ENCODE measurements around the gene PRICKLE4. TPM values are rescaled to one million over a fixed set of nuclear protein-coding genes. Genes with fewer than 3 reads are reported as not detected.
A peak's percentile ranks its signal among the peaks of the same experiment; 100 is the strongest.

Gene PRICKLE4
- total and polyA plus RNA-seq, 2 of the 13 experiments (the other 11 are each of a cell fraction or from before 2014, with no cell fraction given) = 0.92 to 1.2 TPM

DNA sequence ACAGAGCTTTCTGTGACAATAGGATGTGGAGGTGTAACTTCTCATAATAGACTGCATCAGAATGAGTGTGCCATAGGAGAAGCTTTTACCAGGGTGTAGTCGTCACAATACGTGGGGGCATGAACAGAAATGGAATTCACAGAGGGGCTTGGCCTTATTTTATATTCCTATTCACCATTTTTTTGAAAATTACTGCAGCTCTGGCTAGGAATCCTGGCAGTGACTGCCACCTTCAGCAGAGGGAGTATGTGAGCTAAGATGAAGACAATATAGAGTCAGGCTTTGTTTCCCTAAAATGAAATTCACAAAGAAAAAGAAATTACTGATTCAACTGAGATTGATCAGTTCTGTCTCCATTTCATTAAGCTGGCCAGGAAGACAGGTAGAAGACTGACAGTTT, 20.8 kb downstream of the PRICKLE4 start:
- H3K4me1 ChIP-seq (ENCODE audit: insufficient read depth, low read length) = no peaks in the 10 kb centered on the region
- no peak for DNase-seq (ENCODE audit: low spot score)
- no peaks in the 10 kb centered on the region for H4K20me1 ChIP-seq (ENCODE audit: insufficient read depth, low read length)
- H3K4me3 ChIP-seq (replicated peaks in 1 of 3; ENCODE audit: insufficient read depth in 1 of 3, low read depth in 2 of 3, low read length in 3 of 3) = no peak overlapping the region
- no peak overlapping the region for H3K4me2 ChIP-seq (ENCODE audit: low read depth, low read length)
- FAIRE-seq = peak; percentile 50
- H3K9me3 ChIP-seq (ENCODE audit: low read length) = no peaks in the 10 kb centered on the region
- no peak overlapping the region for H2AFZ ChIP-seq (ENCODE audit: low read length)
- peak; percentile 53; the same call in 2 of the 3 replicates for ATAC-seq
- intact Hi-C loops (cut with micrococcal nuclease; ENCODE audit: unreplicated experiment) (loop anchor here (1.0 kb wide), 1 partner anchor 243 kb away; no protein-coding TSS in a partner anchor), in situ Hi-C loops (cut with HindIII; ENCODE audit: extremely low pct_ligation_motif_present, low pct_unique_long_range_greater_than_20kb) (no loop called here)
- ChIA-PET CTCF (ENCODE audit: low intra/inter-chr PET ratio, low total read pairs) (interaction anchor here (1.1 to 1.5 kb wide), 4 partner anchors 135 to 243 kb away, joined by 3 to 5 read pairs (median 4); no protein-coding TSS in a partner anchor), POLR2A (no interaction called here)
- WGBS (ENCODE audit: low lambda C conversion rate) = 94% methylated on average over 2 of the region's 2 CpGs
- no peak overlapping the region for H3K9ac ChIP-seq (ENCODE audit: insufficient read depth, low read depth, low read length)
- no peaks in the 10 kb centered on the region for H3K27me3 ChIP-seq (ENCODE audit: control insufficient read depth in 1 of 2, insufficient read depth in 2 of 2, low read length in 2 of 2)
- H3K27ac ChIP-seq (ENCODE audit: extremely low read length, insufficient read depth, low read length) = no peak overlapping the region
- peaks cover 19 to 25% of the 10 kb centered on the region in 2 experiments; a peak in 4 of 5 replicates for H3K36me3 ChIP-seq (replicated peaks in 1 of 2; ENCODE audit: control insufficient read depth in 1 of 2, insufficient read depth in 2 of 2, low read length in 2 of 2)
- no TSS peak for BruUV-seq (replicated peaks)
- no peaks in the 10 kb centered on the region for H3K79me2 ChIP-seq (ENCODE audit: insufficient read depth, low read length)
- TF ChIP-seq ELF1 (CRISPR knock-in tag; IDR thresholded peaks at IDR 0.05) (no peak), ZNF432 (CRISPR knock-in tag; IDR thresholded peaks at IDR 0.05; ENCODE audit: borderline replicate concordance) (no peak), ZNF550 (CRISPR knock-in tag; IDR thresholded peaks at IDR 0.05; ENCODE audit: borderline replicate concordance) (no peak), RAD21 (CRISPR knock-in tag; IDR thresholded peaks at IDR 0.05) (peak; percentile 16; the same call in 1 of the 2 replicates), ZNF614 (CRISPR knock-in tag; IDR thresholded peaks at IDR 0.05; ENCODE audit: borderline replicate concordance) (no peak), ZNF672 (CRISPR knock-in tag; IDR thresholded peaks at IDR 0.05) (no peak), MBNL3 (CRISPR knock-in tag; conservative IDR thresholded peaks at IDR 0.05) (no peak), NCOA5 (CRISPR knock-in tag; IDR thresholded peaks at IDR 0.05) (no peak), HOXA7 (CRISPR knock-in tag; IDR thresholded peaks at IDR 0.05) (no peak), SMC3 (IDR thresholded peaks at IDR 0.05; ENCODE audit: low read length) (peak; percentile 32; the same call in 1 of the 2 replicates), DNMT3B (CRISPR knock-in tag; conservative IDR thresholded peaks at IDR 0.05) (no peak)
- TF ChIP-seq, protein P1, sequence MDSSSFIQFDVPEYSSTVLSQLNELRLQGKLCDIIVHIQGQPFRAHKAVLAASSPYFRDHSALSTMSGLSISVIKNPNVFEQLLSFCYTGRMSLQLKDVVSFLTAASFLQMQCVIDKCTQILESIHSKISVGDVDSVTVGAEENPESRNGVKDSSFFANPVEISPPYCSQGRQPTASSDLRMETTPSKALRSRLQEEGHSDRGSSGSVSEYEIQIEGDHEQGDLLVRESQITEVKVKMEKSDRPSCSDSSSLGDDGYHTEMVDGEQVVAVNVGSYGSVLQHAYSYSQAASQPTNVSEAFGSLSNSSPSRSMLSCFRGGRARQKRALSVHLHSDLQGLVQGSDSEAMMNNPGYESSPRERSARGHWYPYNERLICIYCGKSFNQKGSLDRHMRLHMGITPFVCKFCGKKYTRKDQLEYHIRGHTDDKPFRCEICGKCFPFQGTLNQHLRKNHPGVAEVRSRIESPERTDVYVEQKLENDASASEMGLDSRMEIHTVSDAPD (CRISPR knock-in tag; IDR thresholded peaks at IDR 0.05) = no peak
- TF ChIP-seq, protein P2, sequence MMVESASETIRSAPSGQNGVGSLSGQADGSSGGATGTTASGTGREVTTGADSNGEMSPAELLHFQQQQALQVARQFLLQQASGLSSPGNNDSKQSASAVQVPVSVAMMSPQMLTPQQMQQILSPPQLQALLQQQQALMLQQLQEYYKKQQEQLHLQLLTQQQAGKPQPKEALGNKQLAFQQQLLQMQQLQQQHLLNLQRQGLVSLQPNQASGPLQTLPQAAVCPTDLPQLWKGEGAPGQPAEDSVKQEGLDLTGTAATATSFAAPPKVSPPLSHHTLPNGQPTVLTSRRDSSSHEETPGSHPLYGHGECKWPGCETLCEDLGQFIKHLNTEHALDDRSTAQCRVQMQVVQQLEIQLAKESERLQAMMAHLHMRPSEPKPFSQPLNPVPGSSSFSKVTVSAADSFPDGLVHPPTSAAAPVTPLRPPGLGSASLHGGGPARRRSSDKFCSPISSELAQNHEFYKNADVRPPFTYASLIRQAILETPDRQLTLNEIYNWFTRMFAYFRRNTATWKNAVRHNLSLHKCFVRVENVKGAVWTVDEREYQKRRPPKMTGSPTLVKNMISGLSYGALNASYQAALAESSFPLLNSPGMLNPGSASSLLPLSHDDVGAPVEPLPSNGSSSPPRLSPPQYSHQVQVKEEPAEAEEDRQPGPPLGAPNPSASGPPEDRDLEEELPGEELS (CRISPR knock-in tag; IDR thresholded peaks at IDR 0.05) = no peak
- TF ChIP-seq, protein P3, sequence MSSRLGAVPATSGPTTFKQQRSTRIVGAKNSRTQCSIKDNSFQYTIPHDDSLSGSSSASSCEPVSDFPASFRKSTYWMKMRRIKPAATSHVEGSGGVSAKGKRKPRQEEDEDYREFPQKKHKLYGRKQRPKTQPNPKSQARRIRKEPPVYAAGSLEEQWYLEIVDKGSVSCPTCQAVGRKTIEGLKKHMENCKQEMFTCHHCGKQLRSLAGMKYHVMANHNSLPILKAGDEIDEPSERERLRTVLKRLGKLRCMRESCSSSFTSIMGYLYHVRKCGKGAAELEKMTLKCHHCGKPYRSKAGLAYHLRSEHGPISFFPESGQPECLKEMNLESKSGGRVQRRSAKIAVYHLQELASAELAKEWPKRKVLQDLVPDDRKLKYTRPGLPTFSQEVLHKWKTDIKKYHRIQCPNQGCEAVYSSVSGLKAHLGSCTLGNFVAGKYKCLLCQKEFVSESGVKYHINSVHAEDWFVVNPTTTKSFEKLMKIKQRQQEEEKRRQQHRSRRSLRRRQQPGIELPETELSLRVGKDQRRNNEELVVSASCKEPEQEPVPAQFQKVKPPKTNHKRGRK (CRISPR knock-in tag; IDR thresholded peaks at IDR 0.05) = no peak
- TF ChIP-seq, protein P4, sequence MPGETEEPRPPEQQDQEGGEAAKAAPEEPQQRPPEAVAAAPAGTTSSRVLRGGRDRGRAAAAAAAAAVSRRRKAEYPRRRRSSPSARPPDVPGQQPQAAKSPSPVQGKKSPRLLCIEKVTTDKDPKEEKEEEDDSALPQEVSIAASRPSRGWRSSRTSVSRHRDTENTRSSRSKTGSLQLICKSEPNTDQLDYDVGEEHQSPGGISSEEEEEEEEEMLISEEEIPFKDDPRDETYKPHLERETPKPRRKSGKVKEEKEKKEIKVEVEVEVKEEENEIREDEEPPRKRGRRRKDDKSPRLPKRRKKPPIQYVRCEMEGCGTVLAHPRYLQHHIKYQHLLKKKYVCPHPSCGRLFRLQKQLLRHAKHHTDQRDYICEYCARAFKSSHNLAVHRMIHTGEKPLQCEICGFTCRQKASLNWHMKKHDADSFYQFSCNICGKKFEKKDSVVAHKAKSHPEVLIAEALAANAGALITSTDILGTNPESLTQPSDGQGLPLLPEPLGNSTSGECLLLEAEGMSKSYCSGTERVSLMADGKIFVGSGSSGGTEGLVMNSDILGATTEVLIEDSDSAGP (CRISPR knock-in tag; IDR thresholded peaks at IDR 0.05; ENCODE audit: borderline replicate concordance) = no peak
- TF ChIP-seq, protein P5, sequence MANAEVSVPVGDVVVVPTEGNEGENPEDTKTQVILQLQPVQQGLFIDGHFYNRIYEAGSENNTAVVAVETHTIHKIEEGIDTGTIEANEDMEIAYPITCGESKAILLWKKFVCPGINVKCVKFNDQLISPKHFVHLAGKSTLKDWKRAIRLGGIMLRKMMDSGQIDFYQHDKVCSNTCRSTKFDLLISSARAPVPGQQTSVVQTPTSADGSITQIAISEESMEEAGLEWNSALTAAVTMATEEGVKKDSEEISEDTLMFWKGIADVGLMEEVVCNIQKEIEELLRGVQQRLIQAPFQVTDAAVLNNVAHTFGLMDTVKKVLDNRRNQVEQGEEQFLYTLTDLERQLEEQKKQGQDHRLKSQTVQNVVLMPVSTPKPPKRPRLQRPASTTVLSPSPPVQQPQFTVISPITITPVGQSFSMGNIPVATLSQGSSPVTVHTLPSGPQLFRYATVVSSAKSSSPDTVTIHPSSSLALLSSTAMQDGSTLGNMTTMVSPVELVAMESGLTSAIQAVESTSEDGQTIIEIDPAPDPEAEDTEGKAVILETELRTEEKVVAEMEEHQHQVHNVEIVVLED (CRISPR knock-in tag; IDR thresholded peaks at IDR 0.05; ENCODE audit: borderline replicate concordance) = no peak

Measured in HepG2 (cell line).